RWPE2 (cell line): ENCODE data around the gene DRC1.

Experiments used
- ATAC-seq: fragments of 200-7000 bp; cut with Tn5 transposase; 3 replicates; pipeline ENCODE4 v1.9.1; 2021; ENCODE audit warnings: low read depth
- DNase-seq: peaks from one replicate; pipeline ENCODE4 v3.0.0-alpha.2; 2020; ENCODE audit warnings: low spot score
- H3K27ac ChIP-seq: fragments of 450-650 bp; 2 replicates; pipeline ENCODE4 v1.5.1; 2017; ENCODE audit warnings: mild to moderate bottlenecking; ENCODE audit not compliant: poor library complexity, severe bottlenecking
- H3K27me3 ChIP-seq: fragments of 250-450 bp; sonication (Bioruptor Pico); 2 replicates; pipeline ENCODE4 v1.5.1; 2021; ENCODE audit warnings: mild to moderate bottlenecking, moderate library complexity; ENCODE audit not compliant: insufficient read depth, poor library complexity, severe bottlenecking
- H3K36me3 ChIP-seq: fragments of 250-450 bp; sonication (Bioruptor Pico); 2 replicates; pipeline ENCODE4 v1.5.1; 2020; ENCODE audit warnings: low read depth, mild to moderate bottlenecking, moderate library complexity
- H3K4me1 ChIP-seq: fragments of 250-450 bp; sonication (Bioruptor Pico); 2 replicates; pipeline ENCODE4 v1.5.1; 2021; ENCODE audit warnings: mild to moderate bottlenecking, moderate library complexity; ENCODE audit not compliant: insufficient read depth, poor library complexity, severe bottlenecking
- H3K4me3 ChIP-seq: fragments of 250-450 bp; sonication (Bioruptor Pico); 2 replicates; pipeline ENCODE4 v1.5.1; 2021; ENCODE audit warnings: mild to moderate bottlenecking, moderate library complexity; ENCODE audit not compliant: severe bottlenecking
- H3K9me3 ChIP-seq: fragments of 250-450 bp; sonication (Bioruptor Pico); 2 replicates; pipeline ENCODE4 v1.5.1; 2021; ENCODE audit warnings: mild to moderate bottlenecking, moderate library complexity; ENCODE audit not compliant: severe bottlenecking
- CTCF ChIP-seq: fragments of 450-650 bp; IDR thresholded peaks from one replicate; pipeline ENCODE4 v1.5.1; 2017; ENCODE audit warnings: mild to moderate bottlenecking, moderate library complexity; ENCODE audit not compliant: poor library complexity, severe bottlenecking

DRC1 gene

DNA sequence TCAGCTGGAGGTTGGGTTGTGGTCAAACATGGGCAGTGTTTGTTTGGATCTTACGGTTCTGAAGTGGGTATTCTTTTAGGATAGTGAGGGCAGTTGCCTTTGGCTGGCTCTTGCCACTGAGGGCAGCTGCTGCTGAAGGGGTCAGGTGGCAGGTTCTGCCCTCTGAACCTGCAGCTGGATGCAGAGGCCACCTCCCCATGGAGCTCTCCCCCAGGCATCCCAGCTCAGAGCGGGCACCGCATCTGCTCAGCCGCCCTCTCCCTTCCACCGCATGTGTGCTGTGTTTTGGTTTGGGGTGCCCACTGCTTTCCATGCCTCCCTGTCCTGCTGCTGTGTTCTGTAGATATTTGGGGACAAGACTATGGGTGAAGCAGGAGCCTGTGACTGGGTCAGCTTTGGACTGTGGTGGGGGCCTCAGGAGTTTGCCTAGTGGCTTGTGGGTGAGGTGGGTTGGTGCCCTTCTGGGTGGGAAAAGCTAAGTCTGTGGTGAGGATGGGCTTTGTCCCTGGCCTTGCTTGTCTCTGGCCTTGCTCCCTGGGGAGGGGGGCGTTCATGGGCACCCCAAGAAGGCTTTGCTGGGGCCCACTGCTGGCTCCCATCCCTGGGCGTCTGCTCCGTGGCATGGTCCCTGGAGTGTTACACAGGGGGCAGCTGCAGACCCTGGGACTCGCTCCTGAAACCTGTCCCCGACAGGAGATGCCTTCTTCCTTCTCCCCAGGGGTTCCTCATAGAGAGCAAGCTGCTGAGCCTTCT is 47.7 kb downstream of the DRC1 start:
- Histone ChIP-seq H3K4me3 (no peak overlapping the region), H3K9me3 (no peaks in the 10 kb centered on the region), H3K27ac (no peak overlapping the region), H3K4me1 (no peaks in the 10 kb centered on the region), H3K36me3 (no peaks in the 10 kb centered on the region), H3K27me3 (no peaks in the 10 kb centered on the region)
- no peak for DNase-seq
- no peak for ATAC-seq
- no peak for TF ChIP-seq CTCF

DNA sequence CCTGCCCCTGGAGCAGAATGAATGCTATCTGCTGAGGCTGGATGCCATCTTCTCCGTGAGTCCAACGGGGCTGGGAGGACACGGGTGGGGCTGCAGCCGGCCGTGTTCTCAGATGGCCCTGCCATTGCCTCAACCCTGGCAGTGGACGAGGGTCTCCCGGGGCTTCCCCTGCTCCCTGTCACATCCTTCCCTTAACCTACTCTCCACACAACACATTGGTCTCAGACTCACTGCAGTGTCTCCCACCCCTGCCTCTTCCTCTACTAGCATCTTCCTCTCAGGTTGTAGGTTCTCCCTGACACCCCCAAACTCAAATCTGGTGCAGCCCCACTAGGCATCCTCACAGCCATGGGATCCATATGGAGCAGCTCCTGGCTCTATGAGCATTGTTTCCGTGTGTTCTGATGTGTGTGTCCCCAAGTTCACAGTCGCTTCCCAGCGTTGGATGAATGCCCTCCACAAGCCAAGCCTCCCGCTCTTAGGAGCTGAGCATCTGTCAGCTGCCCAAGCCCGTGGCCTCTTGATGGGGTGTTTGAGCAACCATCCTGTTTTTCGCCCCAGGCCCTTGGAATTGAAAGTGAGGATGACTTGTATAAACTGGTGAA is 48.4 kb downstream of the DRC1 start:
- no peaks in the 10 kb centered on the region for H3K36me3 ChIP-seq
- ATAC-seq (no peak), DNase-seq (no peak)
- H3K4me3 ChIP-seq: no peak overlapping the region
- no peak for TF ChIP-seq CTCF
- H3K27me3 ChIP-seq: no peaks in the 10 kb centered on the region
- no peak overlapping the region for H3K27ac ChIP-seq
- no peaks in the 10 kb centered on the region for H3K9me3 ChIP-seq
- no peaks in the 10 kb centered on the region for H3K4me1 ChIP-seq

GRCh38 chr2:26451700-26452099 is 50.0 kb downstream of the DRC1 start:
- no peaks in the 10 kb centered on the region for H3K27me3 ChIP-seq
- no peak overlapping the region for H3K4me3 ChIP-seq
- DNase-seq: no peak
- H3K9me3 ChIP-seq: no peaks in the 10 kb centered on the region
- no peak for TF ChIP-seq CTCF
- ATAC-seq: no peak
- no peaks in the 10 kb centered on the region for H3K36me3 ChIP-seq
- H3K4me1 ChIP-seq: no peaks in the 10 kb centered on the region
- no peak overlapping the region for H3K27ac ChIP-seq

DNA sequence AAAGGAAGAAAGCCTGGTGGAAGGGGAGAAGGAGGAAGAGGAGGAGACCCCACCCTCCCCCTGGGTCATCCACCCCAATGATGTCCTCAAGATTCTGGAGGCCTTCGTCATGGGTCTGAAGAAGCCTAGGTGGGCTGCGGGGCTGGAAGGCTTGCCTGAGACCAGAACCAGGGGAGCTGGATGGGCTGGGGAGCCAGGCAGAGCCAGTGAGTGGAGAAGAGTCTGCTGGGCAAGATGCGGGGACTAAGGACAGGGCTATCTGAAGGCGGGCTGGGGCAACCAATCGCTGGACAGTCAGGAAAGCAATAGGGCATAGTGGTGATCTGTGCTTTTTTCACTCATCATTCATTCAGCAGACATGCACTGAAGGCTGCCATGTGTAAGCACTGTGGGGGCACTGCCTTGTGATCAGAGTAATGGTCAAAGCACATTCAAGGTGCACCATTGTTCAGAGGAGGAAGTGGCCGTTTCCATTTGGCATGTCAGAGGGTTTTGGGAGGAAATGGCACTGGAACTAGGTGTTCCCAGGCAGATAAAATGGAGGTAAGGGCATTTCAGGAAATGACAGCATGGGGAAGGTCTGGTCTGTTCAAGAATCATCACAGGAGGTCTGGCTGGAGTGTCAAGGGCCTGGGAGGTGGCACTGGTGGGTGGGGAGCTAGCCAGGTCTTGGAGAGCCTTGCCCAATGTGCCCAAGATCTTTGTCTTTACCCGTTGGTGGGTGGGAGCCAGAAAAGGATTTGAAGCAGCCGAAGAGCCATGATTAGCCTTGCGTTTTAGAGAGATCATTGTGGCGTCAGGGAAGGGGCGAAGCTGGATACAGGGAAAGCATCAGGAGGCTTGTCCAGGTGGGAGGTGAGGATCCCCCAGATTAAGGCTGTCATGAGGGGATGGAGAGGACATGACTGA is 52.0 kb downstream of the DRC1 start:
- Histone ChIP-seq H3K4me1 (no peaks in the 10 kb centered on the region), H3K9me3 (no peaks in the 10 kb centered on the region), H3K36me3 (no peaks in the 10 kb centered on the region), H3K27ac (no peak overlapping the region), H3K27me3 (no peaks in the 10 kb centered on the region), H3K4me3 (no peak overlapping the region)
- ATAC-seq (no peak), DNase-seq (no peak)
- no peak for TF ChIP-seq CTCF
